HCT116 (cell line): ENCODE results near the gene TULP4. TPM values are rescaled to one million over a fixed set of nuclear protein-coding genes. Genes with fewer than 3 reads are reported as not detected.

ENCODE experiments used
- ATAC-seq: fragments of 200-7000 bp; cut with Tn5 transposase; 2 replicates; pipeline ENCODE4 v1.9.1; 2020; ENCODE audit warnings: mild to moderate bottlenecking, moderate library complexity
- BruUV-seq: library from RNA; stranded (reverse); fragments of 400-500 nt; replicated peaks from 2 replicates; lab custom pipeline; 2021; lab: Mats Ljungman, UMichigan
- CTCF ChIA-PET: fragments of 300-600 bp; sonication (Branson Sonifier 250); formaldehyde crosslinking; loops from one replicate; lab custom pipeline; 2021; ENCODE audit warnings: antibody characterized with exemption; lab: Charles Lee
- POLR2A ChIA-PET: fragments of 300-600, 350-600 bp; sonication (Branson Sonifier 250); formaldehyde crosslinking; loops from one replicate; lab custom pipeline; 2021; ENCODE audit warnings: antibody characterized with exemption; lab: Charles Lee
- RAD21 ChIA-PET, 2 experiments: fragments of 300-600 bp; sonication (Branson Sonifier 250); formaldehyde crosslinking; loops; one replicate each; lab custom pipeline; 2023; ENCODE audit warnings: low total read pairs in 2 of 2; ENCODE audit not compliant: uncharacterized antibody in 2 of 2, unreplicated experiment in 2 of 2, low non-redundant PET in 1 of 2; lab: Charles Lee
- DNase-seq: peaks from one replicate; pipeline ENCODE4 v3.0.0-alpha.2; 2010; ENCODE audit warnings: low read depth, low spot score
- H2AFZ ChIP-seq: fragments of 200-600 bp; shearing (Covaris generic), sonication (generic); 2 replicates; pipeline ENCODE4 v1.6.1; 2017; ENCODE audit warnings: low read depth, mixed run types, mixed read lengths, antibody characterized with exemption, low read length; ENCODE audit not compliant: poor library complexity, severe bottlenecking
- H3K27ac ChIP-seq: 2 replicates; pipeline ENCODE4 v1.5.1; 2012; ENCODE audit warnings: low read depth, low read length
- H3K27me3 ChIP-seq: fragments of 200-600 bp; sonication (generic); 2 replicates; pipeline ENCODE4 v1.6.1; 2016; ENCODE audit warnings: mixed run types, low read length, mixed read lengths; ENCODE audit not compliant: insufficient read depth
- H3K36me3 ChIP-seq, 2 experiments: fragments of 200-500 bp in 1 of 2; fragments of 200-600 bp in 1 of 2; sonication (Bioruptor generic) in 1 of 2; sonication (generic) in 1 of 2; 2 replicates each; pipeline versions ENCODE4 v1.5.1 to v1.6.1; 2014 to 2016; ENCODE audit warnings: low read length in 2 of 2, inconsistent platforms in 1 of 2, mixed read lengths in 1 of 2, mixed run types in 1 of 2; ENCODE audit not compliant: insufficient read depth in 2 of 2, control insufficient read depth in 1 of 2
- H3K4me1 ChIP-seq, 2 experiments: fragments of 200-600 bp in 1 of 2; sonication (generic) in 1 of 2; 2 replicates each; pipeline versions ENCODE4 v1.5.1 to v1.6.1; 2012 to 2017; ENCODE audit warnings: low read length in 2 of 2, inconsistent platforms in 1 of 2, mild to moderate bottlenecking in 1 of 2, mixed read lengths in 1 of 2, mixed run types in 1 of 2, moderate library complexity in 1 of 2; ENCODE audit not compliant: insufficient read depth in 2 of 2, control insufficient read depth in 1 of 2
- H3K4me2 ChIP-seq: fragments of 200-600 bp; sonication (generic); 2 replicates; pipeline ENCODE4 v1.6.1; 2017; ENCODE audit warnings: mixed run types, low read length, mixed read lengths
- H3K4me3 ChIP-seq, 2 experiments: fragments of 200-600 bp in 1 of 2; sonication (generic) in 1 of 2; replicated peaks in 1 of 2; 2 replicates each; pipeline ENCODE4 v1.5.1; 2011 to 2016; ENCODE audit warnings: low read length in 2 of 2, control low read depth in 1 of 2, low read depth in 1 of 2, mild to moderate bottlenecking in 1 of 2, mixed read lengths in 1 of 2, mixed run types in 1 of 2
- H3K79me2 ChIP-seq: fragments of 200-600 bp; sonication (generic); 2 replicates; pipeline ENCODE4 v1.6.1; 2017; ENCODE audit warnings: mild to moderate bottlenecking, mixed run types, low read length, moderate library complexity, mixed read lengths; ENCODE audit not compliant: insufficient read depth
- H3K9ac ChIP-seq: fragments of 200-600 bp; sonication (generic); 2 replicates; pipeline ENCODE4 v1.6.1; 2016; ENCODE audit warnings: low read length, mixed read lengths
- H3K9me2 ChIP-seq: fragments of 200-600 bp; sonication (generic), shearing (Covaris generic); 2 replicates; pipeline ENCODE4 v1.6.1; 2017; ENCODE audit warnings: mixed run types, mild to moderate bottlenecking, moderate library complexity; ENCODE audit not compliant: insufficient read depth
- H3K9me3 ChIP-seq, 2 experiments: fragments of 200-500 bp in 1 of 2; fragments of 200-600 bp in 1 of 2; sonication (Bioruptor generic) in 1 of 2; sonication (generic) in 1 of 2; 2 replicates each; pipeline ENCODE4 v1.6.1; 2014 to 2017; ENCODE audit warnings: low read length in 2 of 2, mixed read lengths in 2 of 2, inconsistent platforms in 1 of 2, low read depth in 1 of 2, mild to moderate bottlenecking in 1 of 2, mixed run types in 1 of 2, moderate library complexity in 1 of 2; ENCODE audit not compliant: control insufficient read depth in 1 of 2, insufficient read depth in 1 of 2
- H4K20me1 ChIP-seq: fragments of 200-600 bp; sonication (generic), shearing (Covaris generic); 2 replicates; pipeline ENCODE4 v1.6.1; 2017; ENCODE audit warnings: mixed run types, mild to moderate bottlenecking, moderate library complexity; ENCODE audit not compliant: insufficient read depth
- ATF3 ChIP-seq: IDR thresholded peaks from 2 replicates; pipeline ENCODE4 v1.6.1; 2012
- CBX3 ChIP-seq: IDR thresholded peaks from 2 replicates; pipeline ENCODE4 v1.6.1; 2012; ENCODE audit warnings: low read depth
- CTCF ChIP-seq, 3 experiments: fragments of 200-600 bp in 1 of 3; sonication (generic) in 1 of 3; IDR thresholded peaks in 2 of 3; conservative IDR thresholded peaks in 1 of 3; 2 replicates each; pipeline ENCODE4 v1.5.1; 2012 to 2017; ENCODE audit warnings: low read depth in 2 of 3, low read length in 2 of 3, antibody characterized with exemption in 1 of 3, borderline replicate concordance in 1 of 3, control low read depth in 1 of 3, mild to moderate bottlenecking in 1 of 3, mixed read lengths in 1 of 3, mixed run types in 1 of 3, moderate library complexity in 1 of 3; ENCODE audit not compliant: insufficient read depth in 1 of 3
- EGR1 ChIP-seq: IDR thresholded peaks from 2 replicates; pipeline ENCODE4 v1.6.1; 2012; ENCODE audit warnings: low read depth
- EZH2 ChIP-seq: fragments of 200-600 bp; sonication (generic); IDR thresholded peaks from 2 replicates; pipeline ENCODE4 v1.6.1; 2017; ENCODE audit warnings: antibody characterized with exemption, mixed run types
- FOSL1 ChIP-seq: IDR thresholded peaks from 2 replicates; pipeline ENCODE4 v1.6.1; 2012; ENCODE audit warnings: low read depth
- JUND ChIP-seq: IDR thresholded peaks from 2 replicates; pipeline ENCODE4 v1.6.1; 2012
- POLR2A ChIP-seq: IDR thresholded peaks from 2 replicates; pipeline ENCODE4 v1.7.0; 2011; ENCODE audit warnings: borderline replicate concordance; ENCODE audit not compliant: insufficient read depth, insufficient read length; ENCODE audit errors: extremely low read depth
- RAD21 ChIP-seq: IDR thresholded peaks from 2 replicates; pipeline ENCODE4 v1.6.1; 2012; ENCODE audit warnings: low read depth, mild to moderate bottlenecking
- REST ChIP-seq: IDR thresholded peaks from 2 replicates; pipeline ENCODE4 v1.6.1; 2012; ENCODE audit warnings: low read depth
- SRF ChIP-seq: IDR thresholded peaks from 2 replicates; pipeline ENCODE4 v1.6.1; 2012; ENCODE audit warnings: low read depth
- TCF7L2 ChIP-seq: IDR thresholded peaks from 2 replicates; pipeline ENCODE4 v1.7.0; 2011; ENCODE audit warnings: borderline replicate concordance, inconsistent platforms; ENCODE audit not compliant: insufficient read depth, insufficient read length; ENCODE audit errors: extremely low read depth
- YY1 ChIP-seq: IDR thresholded peaks from 2 replicates; pipeline ENCODE4 v1.6.1; 2011; ENCODE audit warnings: low read length, low read depth, moderate library complexity, mild to moderate bottlenecking; ENCODE audit not compliant: insufficient replicate concordance; ENCODE audit errors: extremely low read depth
- ZBTB33 ChIP-seq: IDR thresholded peaks from 2 replicates; pipeline ENCODE4 v1.6.1; 2011; ENCODE audit warnings: mild to moderate bottlenecking, low read length, moderate library complexity; ENCODE audit not compliant: insufficient replicate concordance; ENCODE audit errors: extremely low read depth
- intact Hi-C: fragments of 100-400 bp; cut with micrococcal nuclease; formaldehyde crosslinking; loops from 2 replicates; pipeline ENCODE4 v1.10.0; 2022
- total RNA-seq: library from RNA; stranded (reverse); gene quantifications from one replicate; pipeline ENCODE4 v1.2.1, GENCODE V29; 2021; ENCODE audit not compliant: unreplicated experiment

The TULP4 gene
- total RNA-seq, 1 experiment from 2014 or later, result 70.8 TPM

- H3K36me3 ChIP-seq, result no peaks in the 10 kb centered on the region
- intact Hi-C loops, result no loop called here
- no peaks in the 10 kb centered on the region for H3K27me3 ChIP-seq
- POLR2A ChIA-PET, result no interaction called here
- RAD21 ChIA-PET, result no interaction called here
- H2AFZ ChIP-seq, result no peak overlapping the region
- CTCF ChIA-PET, result no interaction called here
- H3K4me2 ChIP-seq, result no peak overlapping the region
- no peak for TF ChIP-seq FOSL1
- TF ChIP-seq CBX3, result no peak
- no peak for TF ChIP-seq JUND
- TF ChIP-seq EGR1, result no peak
- no peak for TF ChIP-seq CTCF (IDR thresholded peaks at IDR 0.05 in 2 of 3, conservative IDR thresholded peaks at IDR 0.05 in 1 of 3; ENCODE audit: borderline replicate concordance in 1 of 3, insufficient read depth in 1 of 3, low read depth in 2 of 3, low read length in 2 of 3)
- no peak for TF ChIP-seq TCF7L2
- TF ChIP-seq SRF, result no peak
- no peak for TF ChIP-seq REST
- no peak for TF ChIP-seq EZH2
- TF ChIP-seq ATF3, result no peak
- TF ChIP-seq ZBTB33, result no peak
- no peak for TF ChIP-seq YY1
- no peak for TF ChIP-seq RAD21
- TF ChIP-seq POLR2A, result no peak
- no peak for ATAC-seq
- H3K4me3 ChIP-seq, result no peak overlapping the region
- no TSS peak for BruUV-seq
- no peaks in the 10 kb centered on the region for H4K20me1 ChIP-seq
- H3K9me2 ChIP-seq, result no peaks in the 10 kb centered on the region
- H3K4me1 ChIP-seq, result no peaks in the 10 kb centered on the region
- H3K27ac ChIP-seq, result no peak overlapping the region
- H3K9ac ChIP-seq, result no peak overlapping the region
- peaks cover 14% of the 10 kb centered on the region; the same call in 1 of the 2 replicates for H3K79me2 ChIP-seq
- no peaks in the 10 kb centered on the region for H3K9me3 ChIP-seq
- DNase-seq, result no peak
These were observed 59.0 kb downstream of the TULP4 start for GRCh38 chr6:158371261-158371660.
